HL-60/S4 (cell line): ENCODE results near the gene ABI2.
"Not testable (repeated sequence)": the region's sequence is repeated elsewhere in the genome, so short reads cannot be mapped to it uniquely, and the experiment has no call there.

Experiments
- in situ Hi-C: fragments of 300-500 bp; cut with MboI; formaldehyde crosslinking; loops from 2 replicates; pipeline ENCODE4 v1.14.3; 2022; ENCODE audit warnings: low sequenced_read_pairs

Gene ABI2

DNA sequence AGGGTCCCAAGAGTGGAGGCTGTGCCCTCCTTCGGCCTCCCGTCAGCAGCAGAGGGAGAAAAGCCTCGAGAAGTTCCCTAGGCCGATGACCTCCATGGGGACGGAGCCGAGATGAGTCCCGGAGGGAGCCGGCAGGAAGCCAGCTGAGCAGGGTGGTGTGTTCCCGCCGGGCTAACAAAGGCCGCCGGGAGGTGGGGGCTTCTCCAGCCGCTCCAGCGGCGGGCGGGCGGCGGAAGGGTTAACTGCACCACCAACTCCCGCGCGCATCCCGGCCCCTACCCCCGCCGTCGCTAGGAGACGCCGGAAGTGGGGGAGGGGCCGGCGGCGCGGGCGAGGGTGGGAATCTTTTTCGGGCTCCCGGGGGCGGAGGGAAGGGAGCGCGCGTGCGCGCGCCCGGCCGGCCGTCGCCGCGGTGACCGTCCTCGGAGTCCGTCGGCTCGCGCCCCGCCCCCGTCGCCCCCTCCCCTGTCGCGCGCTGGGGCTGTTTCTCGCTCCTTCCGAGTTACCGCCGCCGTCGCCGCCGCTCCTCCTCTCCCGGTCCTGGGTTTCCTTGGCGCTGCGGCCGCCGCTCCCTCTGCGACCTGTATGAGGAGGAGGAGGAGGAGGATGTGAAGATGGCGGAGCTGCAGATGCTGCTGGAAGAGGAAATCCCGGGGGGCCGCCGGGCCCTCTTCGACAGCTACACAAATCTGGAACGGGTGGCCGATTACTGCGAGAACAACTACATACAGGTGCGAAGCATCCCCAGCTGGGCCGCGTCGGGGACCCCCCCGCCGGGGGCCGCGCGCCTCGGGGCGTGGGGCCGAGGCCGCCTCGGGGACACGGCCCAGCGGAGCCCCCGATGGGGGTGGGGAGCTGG, at the start of gene ABI2:
ABI2 (plus strand) TSS at position 494 of the 859 bp plus-strand sequence; CDS start at position 615, 121 bp downstream.
- in situ Hi-C loops: no loop called here

DNA sequence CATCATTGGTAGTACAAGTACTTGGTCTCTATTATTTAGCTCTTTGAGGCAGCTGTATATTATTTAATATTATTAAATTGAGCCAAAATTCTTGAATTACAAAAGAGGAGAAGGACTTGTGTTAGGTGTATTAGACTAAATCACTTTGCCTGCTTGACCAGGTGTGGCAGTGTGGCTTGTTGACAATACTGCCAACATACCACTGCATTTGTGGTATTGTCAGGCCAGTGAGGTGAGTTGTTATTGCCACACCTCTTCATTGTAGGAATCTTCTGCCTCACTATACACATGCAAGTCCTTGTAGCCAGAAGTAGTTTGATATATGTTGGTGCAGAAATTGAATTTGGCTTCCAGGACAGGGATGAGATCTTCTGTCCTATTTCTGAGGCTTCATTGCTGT, 48.9 kb upstream of the ABI2 start:
- in situ Hi-C loops: no loop called here

DNA sequence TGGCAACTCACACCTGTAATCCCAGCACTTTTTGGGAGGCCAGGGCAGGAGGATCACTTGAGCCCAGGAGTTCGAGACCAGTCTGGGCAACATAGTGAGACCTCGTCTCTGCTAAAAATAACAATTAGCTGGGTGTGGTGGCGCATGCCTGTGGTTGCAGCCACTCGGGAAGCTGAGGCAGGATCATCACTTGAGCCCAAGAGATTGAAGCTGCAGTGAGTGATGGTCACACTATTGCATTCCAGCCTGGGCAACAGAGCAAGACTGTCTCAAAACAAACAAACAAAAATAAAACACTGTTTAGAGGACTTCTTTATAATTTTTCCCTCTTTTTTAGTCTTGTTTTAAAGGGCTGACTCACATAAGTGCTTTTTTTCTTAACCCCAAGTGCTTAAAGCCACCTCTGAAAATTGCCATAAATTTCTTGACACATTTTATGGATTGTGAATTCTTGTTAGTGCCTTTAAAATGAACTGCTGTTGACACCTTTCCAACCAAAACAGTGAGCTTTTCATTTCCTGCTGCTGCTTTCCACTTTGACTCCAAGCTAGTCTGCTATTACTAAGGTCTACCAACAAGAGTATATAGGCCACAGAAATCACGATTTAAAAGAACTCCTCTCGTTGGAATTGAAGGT, 47.6 kb upstream of the ABI2 start:
- in situ Hi-C loops: no loop called here

DNA sequence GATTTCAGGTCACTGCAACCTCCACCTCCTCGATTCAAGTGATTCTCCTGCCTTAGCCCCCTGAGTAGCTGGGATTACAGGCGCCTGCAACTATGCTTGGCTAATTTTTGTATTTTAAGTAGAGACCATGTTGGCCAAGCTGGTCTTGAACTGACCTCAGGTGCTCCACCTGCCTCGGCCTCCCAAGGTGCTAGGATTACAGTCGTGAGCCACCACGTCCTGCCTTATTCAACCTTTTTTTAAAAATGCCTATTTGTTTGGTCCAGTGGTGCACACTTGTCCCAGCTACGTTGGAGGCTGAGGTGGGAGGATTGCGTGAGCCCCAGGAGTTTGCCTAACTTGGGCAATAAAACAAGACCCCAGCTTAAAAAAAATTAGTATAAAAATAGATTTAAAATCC, 46.1 kb upstream of the ABI2 start:
- in situ Hi-C loops: no loop called here

DNA sequence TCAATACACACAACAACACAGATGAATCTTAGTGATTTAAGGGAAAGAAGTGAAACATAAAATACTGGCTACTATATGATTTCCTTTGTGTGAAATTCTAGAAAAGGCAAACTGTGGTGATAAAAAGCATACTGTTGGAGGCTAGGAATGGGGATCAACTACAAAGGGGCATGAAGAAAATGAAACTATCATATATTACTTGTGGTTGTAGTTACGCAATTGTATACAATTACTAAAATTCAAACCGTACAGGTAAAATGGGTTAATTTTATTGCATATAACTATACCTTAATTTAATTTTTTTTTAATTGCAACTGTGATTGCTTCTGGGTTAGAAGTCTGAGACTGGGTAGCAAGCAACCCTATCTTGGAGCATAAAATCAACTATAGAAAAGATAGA, 41.7 kb upstream of the ABI2 start:
- in situ Hi-C loops: no loop called here

DNA sequence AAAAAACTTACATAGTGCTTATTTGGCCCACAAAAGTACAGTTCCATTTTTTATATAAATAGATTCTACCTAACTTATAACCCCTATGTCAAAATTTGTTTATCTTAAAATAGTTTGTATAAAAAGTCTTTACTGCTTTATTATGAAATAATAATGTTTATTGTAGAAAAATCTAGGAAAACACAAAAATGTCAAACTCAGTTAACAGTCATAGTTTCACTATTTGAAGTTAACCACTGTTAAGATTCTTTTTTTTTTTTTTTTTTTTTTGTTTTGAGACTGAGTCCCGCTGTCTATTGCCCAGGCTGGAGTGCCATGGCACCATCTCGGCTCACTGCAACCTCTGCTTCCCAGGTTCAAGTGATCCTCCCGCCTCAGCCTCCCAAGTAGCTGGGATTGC, 26.5 kb upstream of the ABI2 start:
- in situ Hi-C loops: no loop called here

DNA sequence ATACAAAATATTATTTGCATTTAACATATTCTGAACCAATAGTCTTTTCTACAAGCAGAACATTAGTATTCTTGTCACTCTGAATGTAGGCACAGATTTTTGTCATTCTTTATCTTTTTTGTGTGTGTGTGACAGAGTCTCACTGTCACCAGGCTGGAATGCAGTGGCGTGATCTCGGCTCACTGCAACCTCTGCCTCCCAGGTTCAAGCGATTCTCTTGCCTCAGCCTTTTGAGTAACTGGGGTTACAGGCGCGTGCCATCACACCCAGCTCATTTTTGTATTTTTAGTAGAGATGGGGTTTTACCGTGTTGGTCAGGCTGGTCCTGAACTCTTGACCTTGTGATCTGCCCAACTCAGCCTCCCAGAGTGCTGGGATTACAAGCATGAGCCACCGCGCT, 25.6 kb upstream of the ABI2 start:
- in situ Hi-C loops: not testable (repeated sequence)

DNA sequence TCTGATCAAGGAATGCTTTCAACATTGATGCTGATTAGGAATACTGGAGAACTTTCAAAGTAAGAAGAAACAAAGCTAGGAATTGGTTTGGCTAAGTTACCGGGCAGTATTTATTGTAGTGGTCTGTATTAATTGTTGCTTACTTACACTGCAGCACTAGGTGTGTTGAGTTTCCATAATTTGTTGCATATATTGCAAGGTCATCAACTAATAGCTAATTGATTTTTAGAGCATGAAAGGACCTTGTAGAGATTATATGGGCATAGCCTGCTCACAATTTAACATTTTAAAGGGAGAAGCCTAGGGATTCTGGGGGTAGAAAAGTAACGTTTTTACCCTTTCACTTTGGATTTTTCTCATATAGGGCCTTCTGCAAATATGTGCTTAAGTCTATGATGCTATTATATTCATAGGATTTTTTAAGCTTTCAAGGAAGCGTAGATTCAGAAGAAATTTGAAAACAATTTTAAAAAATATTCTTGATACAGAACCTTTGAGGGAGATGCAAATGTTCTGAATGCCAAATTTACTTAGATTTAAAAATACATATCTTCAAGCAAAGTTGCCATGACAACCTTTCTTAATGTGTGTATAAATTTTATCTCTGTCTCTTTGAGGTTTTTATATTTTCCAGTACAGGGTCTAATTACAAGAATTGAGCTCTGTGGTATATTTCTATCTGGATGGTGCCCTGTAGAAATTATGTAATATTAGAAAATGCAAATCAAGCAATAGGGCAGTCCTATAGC, 17.3 kb upstream of the ABI2 start:
- in situ Hi-C loops: no loop called here

DNA sequence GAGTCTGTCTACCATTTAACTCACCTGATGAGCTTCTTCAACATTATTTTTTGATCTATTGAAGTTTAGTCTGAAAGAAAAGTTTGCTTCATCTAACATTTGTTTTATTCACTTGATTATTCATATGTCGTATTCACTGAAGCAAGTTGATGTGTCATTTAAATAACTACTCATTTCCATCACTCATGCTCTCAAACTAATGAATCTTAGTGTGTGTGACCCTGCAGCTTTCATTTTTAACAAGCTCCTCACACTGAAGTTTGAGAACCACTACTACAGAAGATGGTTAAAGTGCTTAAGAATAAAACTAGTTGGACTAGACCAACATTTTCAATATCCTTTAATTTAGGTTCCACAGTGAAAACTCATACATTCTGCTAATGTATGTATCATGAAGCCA, 1.8 kb upstream of the ABI2 start:
- in situ Hi-C loops: no loop called here

DNA sequence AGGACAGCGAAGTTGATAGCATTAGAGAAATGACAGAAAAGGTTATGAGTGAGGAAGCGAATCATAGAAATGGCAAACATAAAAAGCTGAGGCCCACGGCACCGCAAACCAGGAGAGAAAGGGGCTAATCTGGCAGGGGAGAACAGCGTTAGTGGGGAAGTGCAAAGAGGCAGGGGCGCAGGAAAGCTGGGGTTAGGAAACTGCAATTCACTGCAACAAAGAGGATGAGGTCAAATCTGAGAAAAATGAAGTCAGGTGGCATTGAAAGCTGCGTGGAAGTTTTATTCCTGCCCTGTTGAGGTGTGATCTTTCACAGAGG, 653 bp upstream of the ABI2 start:
- in situ Hi-C loops: no loop called here

DNA sequence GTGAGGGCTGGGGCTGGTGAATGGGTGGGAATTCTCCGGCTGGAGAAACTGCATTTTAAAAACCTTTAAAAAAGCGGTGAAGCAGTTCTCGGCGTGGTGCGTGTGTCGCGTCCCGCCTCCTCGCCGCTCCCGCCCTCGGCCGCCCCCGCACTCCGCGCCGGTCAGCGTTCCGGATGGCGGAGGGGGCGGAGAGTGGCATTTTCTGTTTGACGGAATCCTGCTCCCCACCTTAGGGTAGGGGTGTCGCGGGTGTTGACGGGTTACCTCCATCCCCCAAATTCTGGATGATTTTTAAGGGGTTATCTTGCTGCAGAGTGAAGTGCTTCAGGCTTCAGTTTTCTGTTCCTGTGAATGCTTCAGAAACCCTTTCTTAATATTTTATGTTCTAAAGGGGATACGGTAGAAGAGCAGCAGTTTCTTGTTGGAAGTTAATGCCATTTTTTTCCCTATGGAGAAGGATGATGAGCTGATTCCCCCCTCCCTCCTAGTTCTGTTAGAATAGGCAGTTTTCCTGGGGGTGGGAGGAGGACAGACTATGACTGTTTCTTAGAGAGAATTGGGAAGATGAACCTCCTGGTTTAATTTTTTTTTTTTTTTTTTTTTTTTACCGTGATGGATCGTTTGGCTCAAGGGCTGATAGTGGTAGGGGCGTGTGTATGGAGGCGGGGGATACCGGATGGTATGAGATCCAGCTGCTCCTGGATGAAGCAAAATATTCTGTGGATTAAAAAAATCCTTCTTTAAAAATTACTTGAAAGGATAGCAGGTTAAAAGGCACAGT, 756 bp downstream of the ABI2 start:
- in situ Hi-C loops: no loop called here

DNA sequence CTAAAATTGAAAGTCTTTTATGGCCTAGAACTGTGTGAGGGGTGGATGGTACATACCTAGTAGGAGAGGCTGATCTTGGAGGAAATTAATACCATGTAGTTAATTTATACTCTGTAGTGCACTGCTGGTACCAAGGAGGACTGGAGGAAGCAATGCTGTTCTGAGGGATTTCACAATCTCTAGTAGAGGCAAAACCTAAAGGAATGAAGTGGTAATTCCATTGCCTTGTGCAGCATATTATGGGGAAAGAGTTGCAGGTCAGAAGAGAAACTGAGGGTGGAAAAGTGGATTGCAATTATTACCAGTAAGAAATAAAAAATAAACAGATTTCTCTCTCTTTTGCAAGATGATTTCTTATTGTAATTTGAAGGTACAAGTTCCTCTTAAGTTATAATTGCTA, 2.2 kb downstream of the ABI2 start:
- in situ Hi-C loops: no loop called here

DNA sequence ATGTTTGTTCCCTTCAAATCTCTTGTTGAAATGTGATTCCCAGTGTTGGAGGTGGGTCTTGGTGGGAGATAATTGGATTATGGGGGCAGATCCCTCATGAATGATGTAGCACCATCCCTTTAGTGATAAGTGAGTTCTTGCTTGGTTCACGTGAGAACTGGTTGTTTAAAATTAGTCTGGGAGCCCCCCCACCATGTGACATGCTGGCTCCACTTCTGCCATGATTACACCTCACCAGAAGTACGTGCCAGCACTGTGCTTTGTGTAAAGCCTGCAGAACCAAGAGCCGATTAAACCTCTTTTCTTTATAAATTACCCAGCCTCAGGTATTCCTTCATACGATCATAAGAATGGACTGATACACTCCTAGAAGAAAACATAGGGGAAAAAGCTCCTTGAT, 10.1 kb downstream of the ABI2 start:
- in situ Hi-C loops: no loop called here

DNA sequence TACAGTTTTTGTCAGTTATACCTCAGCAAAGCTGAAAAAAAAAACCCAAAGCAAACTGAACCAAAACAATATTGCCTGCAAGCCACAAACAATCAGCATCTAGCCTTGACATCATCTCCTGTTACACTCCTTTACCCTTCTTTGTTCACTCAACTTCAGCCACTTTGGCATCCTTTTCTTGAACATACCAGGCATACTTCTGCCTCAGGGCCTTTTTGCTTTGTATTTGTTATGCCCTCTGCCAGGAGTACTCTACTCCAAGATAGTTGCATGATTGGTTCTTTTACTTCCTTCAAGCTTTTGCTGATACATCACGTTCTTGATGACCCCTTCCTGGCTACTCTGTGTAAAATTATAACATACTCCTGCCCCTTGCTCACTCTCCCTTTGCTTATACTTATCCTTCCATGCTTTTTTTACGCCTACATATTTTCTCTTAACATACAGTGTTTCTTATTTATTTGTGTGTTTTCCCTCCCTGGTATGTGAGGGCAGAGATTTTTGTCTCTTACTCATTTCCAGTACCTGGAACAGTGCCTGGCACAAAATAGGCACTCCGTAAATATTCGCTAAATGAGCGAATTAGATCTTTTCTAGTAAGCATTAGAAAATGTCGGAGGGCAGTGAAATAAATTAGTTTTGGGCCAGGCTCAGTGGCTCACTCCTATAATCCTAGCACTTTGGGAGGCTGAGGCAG, 12.7 kb downstream of the ABI2 start:
- in situ Hi-C loops: no loop called here

DNA sequence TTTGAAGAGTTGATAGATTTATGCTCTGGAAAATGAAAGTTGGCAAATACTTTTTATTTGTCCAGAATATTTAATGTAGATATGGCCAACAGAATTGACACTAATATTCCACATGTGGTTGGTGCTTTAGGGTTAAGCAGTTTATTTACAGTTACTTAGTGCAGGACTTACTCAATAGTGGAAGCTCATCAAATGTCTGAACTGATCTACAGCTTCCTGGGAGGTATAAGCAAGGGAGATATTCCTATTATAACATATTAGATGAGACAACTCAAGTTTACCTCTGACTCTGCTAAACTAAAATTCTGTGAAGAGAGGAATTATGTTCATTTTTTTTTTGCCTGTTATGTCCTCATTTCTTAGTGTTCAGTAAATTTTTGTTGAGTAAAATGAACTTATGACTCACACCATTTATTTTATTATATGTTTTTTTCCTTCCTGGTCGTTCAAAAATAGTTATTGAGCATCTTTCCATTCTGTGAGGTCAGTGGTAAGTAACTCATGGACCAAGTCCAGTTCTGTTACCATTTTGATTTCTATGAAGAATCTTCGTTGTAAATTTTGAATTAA, 13.6 kb downstream of the ABI2 start:
- in situ Hi-C loops: no loop called here

DNA sequence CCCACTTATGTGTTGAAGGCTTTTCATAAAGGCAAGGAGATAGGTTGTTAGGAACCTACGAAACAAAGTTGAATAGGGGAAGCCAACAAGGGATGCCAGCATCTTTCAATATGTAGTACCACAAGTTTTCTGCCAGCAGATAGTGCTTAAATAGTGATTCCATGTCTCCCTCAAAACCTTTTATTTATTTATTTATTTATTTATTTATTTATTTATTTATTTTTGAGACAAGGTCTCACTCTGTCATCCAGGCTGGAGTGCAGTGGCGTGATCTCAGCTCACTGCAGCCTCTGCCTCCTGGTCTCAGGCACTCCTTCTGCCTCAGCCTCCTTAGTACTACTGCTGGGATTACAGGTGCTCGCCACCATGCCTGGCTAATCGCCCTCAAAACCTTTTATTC, 14.2 kb downstream of the ABI2 start:
- in situ Hi-C loops: not testable (repeated sequence)

DNA sequence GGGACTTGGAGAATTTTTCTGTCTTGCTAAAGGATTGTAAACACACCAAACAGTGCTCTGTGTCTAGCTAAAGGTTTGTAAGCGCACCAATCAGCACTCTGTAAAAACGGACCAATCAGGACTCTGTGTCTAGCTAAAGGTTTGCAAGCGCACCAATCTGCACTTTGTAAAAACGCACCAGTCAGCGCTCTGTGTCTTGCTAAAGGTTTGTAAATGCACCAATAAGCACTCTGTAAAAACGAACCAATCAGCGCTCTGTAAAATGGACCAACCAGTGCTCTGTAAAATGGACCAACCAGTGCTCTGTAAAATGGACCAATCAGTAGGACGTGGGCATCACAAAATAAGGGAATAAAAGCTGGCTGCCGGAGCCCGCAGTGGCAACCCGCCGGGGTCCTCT, 16.5 kb downstream of the ABI2 start:
- in situ Hi-C loops: no loop called here

DNA sequence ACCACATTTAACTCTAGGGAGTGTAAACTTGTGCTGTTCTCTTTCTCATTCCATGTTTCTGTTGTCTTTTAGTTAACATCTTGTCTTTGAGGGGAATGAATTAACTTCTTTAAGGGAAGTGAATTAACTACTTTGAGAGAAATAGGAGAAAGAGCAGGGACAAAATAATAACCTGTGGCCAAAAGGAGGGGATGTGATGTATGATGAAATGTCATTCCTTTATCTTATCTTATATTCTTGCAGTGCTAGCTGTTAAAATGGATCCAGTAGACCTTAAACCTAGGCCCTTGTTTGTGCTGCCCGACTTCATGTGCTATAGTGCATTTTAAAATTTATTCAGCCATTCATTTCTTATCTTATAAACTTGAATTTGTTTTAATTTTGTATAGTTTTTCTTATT, 18.4 kb downstream of the ABI2 start:
- in situ Hi-C loops: no loop called here

DNA sequence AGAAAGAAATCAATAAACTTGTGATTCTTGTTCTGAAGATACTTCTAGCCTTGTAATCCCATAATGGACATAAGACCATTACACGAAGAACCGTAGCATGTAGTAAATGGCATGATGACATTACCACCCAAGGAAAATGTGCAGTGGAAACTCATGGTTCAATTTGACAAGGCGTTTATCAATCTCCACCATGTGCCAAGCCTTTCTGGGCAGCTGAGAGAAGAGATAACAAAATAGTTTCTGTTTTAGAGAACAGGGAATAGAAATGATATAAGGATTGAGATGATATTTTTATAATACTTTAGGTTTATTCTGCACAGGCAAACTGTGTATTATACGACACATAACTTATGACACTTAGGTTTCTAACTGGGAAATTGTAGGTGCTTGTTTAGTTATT, 19.2 kb downstream of the ABI2 start:
- in situ Hi-C loops: no loop called here

DNA sequence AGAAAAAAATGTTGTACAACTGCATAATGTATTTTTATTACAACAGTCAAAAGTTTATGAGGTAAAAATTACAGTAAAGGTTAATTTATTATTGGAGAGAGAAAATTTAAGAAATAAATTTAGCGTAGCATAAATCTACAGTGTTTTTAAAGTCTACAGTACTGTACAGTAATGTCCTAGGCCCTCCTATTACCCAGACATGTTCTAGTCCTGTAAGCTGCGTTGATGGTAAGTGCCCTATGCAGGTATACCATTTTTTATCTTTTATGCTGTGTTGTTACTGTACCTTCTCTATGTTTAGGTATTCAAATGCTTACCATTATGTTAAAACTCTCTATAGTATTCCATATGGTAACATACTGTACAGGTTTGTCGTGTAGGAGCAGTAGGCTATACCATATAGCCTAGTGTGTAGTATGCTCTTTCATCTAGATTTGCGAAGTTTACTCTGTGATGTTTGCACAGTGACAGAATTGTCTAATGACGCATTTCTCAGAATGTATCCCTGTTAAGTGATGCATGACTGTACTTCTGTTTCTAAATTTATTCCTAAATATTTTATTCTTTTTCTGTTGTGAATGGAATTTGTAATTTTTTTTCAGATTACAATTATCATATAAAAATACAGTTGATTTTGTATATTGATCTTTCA, 24.5 kb downstream of the ABI2 start:
- in situ Hi-C loops: no loop called here
